HG03097 (cell line): ENCODE measurements around the gene FAF1.

ENCODE experiments used
- ATAC-seq: cut with Tn5 transposase; IDR thresholded peaks from one replicate; pipeline ENCODE4 v1.9.1; 2021; ENCODE audit not compliant: unreplicated experiment, low FRiP score

FAF1 gene

DNA sequence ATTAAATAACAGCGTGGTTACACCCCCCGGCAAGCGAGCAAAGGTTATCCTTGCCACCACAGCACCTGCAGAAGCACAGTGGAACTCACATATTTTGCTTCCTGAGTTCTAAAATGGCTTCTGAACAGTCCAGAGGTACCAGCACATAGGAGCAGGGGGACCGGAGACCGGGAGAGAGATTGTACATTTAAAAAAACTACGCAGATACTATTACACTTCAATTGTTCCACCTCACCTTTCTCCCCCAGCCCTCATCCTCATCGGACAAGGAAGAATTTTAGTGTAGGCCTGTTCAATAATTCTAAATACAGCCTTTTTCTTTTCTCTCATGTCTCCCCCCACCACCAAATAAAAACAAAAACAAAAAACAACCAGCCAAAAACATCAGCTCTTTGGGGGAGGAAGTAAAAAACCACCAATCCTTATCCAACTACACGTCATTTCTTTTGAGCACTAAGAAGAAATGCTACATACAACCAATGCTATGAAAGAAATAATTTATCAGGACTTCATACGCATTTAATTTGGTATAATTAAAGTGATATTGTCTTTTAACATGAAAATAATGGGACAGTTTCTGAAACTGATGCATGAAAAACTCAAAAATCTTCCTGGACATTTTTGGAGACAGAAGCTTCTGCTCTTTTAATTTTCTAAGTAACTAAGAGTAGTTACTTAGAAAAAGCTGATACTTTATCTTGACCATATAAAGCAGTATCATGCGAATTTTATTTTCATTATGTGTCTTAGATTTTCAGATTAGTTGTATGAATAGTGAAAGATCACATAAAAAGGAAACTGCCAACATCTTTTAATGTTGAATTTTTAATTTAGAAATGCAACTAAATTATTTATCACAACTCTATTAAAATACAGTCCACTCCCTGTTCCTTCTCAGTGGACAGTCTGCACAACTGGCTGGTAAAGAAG is 19.1 kb upstream of the FAF1 start:
- ATAC-seq, result no peak

DNA sequence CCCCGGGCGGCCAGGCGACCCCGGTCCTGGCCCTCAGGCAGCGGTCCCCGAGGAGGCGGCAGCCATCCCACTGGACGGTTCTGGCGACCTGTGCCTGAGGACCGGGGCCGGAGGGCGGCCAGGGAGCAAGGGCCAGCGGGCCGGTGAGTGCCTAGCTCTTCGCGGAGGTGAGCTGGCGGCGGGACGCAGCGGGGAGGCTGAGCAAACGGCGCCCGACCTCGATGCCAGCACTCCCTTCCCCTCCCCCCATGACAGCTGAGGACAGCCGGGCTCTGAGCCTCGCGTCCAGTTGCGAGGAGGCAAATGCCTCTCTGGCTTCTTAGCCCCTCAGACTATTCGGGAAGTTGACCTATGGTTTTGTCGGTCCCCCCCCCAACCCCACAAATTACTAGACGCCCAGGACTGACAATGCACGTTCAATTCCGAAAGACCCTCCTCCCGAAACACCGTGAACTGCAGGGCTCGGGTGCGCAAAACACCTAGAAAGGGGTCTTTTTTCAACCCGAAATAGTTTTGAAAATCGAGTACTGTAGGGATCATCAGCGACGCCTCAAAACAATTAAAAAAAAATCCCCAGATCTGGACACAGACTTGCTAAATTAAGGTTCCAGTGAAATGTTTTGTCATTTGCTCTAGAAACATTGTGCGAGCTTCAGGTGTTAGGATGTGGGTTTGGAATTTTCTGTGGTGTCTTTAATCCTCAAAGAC is 18.2 kb upstream of the FAF1 start:
- ATAC-seq, result peak; percentile 37

DNA sequence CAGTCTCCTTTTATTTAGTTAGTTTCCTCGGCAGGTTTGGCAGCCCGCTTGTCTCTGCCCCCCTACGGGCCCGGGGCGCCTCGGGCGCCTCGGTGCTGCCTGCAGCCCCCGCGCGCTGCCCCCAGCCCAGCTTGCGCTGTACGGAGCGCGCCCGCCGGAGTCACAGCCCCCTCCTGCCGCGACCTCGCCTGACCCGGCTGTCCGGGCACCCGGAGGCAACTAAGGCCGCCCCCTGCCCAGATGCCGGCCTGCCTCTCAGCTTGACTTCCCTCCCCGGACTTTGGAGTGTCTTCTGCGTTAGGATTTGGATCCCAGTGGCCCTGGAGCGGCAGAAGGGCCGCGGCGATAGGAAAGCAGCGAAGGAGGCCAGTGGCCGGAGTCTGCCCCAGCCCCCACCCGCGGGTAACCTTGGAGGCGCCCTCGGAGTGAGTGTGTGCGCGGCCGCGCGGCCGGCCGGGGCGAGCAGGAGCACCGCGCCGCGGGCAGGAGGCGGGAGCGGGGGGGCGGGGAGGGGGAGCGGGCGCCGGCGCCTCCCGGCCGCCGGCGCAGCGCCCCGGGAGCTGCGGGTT is 17.6 kb upstream of the FAF1 start:
- ATAC-seq, result peak; percentile 54

DNA sequence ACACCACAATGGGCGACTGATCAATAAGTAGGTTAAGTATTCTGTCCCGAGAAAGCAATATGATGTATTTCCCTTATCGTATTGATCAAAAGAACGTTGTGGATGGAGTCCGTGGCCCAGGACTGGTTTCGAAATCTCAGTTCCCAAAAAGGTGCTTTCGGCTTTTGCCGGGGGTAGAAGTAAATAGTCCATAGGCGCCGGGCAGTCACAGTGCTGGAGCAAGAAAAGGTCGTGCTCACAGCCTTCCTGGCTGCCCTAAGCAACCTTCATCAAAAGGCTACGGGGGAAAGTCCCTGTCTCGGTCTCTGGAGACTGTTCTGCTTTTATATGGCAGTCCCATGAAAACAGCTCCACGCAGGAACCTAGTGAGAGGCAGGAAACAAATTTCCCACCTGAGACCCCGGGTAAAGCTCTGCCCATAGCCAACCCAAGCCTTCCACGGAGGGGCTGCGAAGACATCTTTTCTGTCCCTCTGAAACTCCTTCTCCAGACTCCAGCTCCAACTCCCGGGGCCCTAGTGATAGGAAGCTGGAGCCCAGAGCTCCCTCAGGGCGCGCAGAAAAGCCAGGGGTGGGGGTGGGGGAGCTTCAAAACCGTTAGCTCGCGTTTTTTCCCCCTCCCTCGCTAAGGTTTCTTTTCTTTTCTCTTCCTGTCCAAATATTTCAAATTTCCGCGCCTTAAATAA is 17.0 kb upstream of the FAF1 start:
- peak; percentile 48 for ATAC-seq

DNA sequence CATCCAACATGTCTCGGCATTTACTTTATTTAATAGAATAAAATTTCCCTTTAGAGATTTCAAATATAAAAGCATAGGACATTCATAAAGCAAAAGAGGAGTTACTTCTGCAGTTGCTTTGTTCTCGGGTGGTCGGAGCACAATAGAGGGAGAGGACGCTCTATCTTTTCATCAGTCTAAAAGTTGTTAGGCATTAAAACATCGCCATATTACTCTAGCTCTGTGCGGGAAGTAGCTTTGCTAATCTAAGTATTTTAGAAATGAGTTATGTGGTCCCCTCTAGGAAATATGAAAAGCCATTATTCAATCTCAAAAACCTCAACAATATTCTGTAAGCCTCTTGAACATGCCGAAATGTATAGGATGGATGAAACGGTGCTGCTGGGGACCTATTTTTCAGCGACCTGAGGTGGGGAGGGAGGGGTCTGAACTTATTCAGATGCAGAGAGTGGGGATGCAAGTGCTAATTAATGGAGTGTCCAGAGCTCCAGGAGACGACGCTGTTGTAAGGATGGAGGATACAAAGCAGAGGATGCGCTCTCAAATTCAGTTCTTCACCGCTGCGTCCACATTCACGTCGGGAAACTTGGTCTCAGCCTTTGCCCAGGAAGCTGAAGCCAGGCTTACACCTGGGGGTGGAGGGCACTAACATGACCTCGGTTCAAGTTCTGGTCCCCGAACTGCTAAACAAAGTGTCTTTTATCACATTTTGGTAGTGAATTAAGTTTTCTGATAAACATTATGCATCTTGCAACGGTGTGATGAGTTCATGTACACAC is 16.2 kb upstream of the FAF1 start:
- no peak for ATAC-seq

DNA sequence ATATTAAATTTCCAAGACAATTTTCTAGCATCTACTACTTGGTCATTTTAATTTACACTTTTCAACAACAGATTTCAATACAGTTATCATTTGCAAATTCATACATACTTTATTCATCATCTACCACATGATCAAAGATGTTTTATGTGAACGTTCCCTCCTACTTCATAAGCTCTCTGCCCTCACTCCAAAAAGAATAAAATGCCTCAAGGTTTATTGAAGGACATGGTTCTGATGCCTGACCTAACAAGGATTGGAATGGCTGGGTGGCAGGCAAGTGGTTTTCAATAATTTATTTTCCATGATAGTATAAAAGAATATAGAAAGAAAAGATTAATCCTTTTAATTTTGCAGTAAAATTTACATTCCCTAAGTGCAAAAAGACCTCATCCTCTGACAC is 15.4 kb upstream of the FAF1 start:
- no peak for ATAC-seq

DNA sequence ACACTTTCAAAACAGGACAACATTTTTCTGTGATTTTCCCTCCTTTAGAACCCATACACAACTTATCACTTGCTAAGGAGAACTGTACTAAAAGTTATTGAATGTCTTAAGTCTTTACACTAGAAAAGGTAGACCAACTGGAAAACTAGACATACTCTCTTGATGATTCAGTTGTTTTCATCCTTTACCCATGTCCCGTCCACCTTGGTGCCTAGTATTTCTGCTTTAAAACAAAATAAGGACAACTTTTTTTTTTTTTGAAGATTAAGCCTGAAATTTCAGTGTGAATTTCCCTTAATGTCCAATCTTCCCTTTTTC is 14.5 kb upstream of the FAF1 start:
- no peak for ATAC-seq

DNA sequence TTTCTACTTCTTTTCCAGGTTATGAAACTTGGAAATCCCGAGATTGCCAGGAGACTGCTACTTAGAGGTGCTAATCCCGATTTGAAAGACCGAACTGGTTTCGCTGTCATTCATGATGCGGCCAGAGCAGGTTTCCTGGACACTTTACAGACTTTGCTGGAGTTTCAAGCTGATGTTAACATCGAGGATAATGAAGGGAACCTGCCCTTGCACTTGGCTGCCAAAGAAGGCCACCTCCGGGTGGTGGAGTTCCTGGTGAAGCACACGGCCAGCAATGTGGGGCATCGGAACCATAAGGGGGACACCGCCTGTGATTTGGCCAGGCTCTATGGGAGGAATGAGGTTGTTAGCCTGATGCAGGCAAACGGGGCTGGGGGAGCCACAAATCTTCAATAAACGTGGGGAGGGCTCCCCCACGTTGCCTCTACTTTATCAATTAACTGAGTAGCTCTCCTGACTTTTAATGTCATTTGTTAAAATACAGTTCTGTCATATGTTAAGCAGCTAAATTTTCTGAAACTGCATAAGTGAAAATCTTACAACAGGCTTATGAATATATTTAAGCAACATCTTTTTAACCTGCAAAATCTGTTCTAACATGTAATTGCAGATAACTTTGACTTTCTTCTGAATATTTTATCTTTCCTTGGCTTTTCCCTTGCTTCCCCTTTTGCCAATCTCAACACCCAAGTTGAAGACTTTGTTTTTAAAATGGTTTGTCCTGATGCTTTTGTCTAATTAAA is 14.0 kb upstream of the FAF1 start:
- ATAC-seq, result no peak

DNA sequence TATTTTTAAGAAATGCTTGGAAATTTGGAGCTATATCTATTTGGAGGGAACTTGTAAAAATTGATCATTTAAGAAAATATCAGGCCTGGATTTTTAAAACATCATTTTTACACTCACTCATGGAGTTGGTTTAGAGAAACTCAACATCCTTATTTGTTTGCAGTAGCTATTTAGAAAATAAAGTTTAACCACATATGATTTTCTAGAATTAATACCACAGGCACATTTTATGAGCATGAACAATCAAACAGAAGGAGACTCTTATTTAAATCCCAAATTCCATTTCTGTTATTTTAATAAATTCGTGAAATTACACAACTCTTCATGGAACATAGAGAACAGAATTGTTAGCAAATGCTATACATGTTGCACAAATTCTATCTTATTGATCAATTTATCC is 13.2 kb upstream of the FAF1 start:
- no peak for ATAC-seq

DNA sequence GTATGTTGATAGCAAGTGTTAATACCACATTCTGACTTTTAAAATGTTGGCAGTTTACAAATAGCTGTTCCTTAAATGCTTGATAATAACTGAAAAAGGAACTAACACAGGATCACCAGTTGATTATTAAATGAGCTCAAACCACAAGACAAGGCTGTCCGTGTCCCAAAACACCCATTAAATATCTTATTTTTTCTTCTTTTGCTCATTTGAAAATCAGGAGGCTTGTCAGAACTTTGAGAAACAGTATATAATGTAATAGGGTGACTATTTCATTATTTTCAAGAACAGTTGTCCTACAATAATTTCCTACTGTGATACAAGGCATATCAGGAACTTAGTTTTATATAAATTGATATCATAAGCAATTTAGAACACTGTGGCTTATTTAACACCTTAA is 12.7 kb upstream of the FAF1 start:
- no peak for ATAC-seq

DNA sequence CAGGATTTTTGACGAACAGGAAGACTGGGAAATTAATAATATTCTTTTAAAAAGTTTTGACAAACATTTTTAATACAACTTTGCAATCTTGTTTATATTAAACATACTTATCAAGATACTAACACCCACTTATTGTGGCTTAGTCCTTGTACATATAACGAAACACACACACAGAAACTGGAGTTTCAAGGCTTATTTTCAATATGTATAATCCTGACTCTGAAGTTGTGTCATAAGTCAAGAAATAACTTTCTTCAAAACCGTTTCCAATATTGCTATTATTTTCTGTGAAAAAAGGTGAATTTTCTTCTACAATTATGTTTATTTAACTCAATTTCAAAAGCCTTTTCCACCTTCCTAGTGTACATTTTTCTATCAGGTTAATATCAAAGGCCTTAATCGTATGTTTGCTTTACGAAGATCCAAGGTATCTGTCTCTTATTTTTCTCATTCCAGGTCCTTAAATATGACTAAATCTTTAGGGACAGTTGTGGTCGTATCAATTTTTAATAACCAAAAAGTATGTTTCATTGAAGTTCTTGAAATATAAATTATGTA is 11.8 kb upstream of the FAF1 start:
- no peak for ATAC-seq

DNA sequence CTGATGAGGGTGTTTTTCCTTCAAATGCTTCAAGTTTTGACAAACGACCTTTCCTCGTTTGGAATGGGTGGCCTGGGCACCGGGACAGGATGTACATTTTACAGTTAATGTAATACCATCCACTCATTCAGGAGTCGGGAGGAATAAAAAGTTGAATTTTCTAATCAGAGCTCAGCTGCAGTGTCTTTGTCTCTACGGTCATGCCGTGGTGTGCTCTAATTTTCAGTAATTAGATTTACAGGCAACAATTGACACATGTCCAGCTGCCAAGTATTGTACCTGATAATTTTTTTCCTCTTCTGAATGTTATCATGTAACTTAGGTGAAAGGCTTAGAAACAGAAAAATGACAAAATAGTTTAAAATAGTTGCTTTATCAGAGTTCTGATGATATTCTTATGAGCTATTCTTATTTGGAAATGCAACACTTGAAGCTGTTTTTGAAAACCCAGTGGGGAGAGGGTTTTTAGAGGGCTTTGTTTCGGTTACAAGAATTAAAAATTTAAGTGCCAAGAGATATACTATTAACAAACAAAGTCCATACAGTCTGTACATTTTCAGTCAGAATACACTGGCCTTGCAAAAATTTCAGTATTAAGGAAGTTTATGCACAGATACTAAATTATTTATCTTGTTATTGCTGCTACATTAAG is 11.0 kb upstream of the FAF1 start:
- no peak for ATAC-seq

DNA sequence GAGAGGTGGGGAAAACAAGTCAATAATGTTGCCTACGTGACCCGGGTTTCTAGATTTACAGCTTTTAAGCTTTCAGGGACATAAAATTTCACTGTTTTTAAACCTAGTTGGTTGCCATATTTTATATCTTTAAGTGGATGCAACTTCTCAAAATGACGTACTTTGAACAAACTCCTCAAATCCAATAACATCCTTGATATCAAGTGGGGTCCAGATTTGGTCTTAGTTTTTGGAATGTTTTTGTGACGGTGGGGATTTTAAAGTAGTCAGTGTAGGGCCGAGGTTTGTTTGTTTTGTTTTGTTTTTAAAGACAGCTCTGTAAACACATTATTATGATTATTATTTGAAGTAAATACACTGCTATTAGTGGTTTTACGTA is 10.4 kb upstream of the FAF1 start:
- no peak for ATAC-seq

DNA sequence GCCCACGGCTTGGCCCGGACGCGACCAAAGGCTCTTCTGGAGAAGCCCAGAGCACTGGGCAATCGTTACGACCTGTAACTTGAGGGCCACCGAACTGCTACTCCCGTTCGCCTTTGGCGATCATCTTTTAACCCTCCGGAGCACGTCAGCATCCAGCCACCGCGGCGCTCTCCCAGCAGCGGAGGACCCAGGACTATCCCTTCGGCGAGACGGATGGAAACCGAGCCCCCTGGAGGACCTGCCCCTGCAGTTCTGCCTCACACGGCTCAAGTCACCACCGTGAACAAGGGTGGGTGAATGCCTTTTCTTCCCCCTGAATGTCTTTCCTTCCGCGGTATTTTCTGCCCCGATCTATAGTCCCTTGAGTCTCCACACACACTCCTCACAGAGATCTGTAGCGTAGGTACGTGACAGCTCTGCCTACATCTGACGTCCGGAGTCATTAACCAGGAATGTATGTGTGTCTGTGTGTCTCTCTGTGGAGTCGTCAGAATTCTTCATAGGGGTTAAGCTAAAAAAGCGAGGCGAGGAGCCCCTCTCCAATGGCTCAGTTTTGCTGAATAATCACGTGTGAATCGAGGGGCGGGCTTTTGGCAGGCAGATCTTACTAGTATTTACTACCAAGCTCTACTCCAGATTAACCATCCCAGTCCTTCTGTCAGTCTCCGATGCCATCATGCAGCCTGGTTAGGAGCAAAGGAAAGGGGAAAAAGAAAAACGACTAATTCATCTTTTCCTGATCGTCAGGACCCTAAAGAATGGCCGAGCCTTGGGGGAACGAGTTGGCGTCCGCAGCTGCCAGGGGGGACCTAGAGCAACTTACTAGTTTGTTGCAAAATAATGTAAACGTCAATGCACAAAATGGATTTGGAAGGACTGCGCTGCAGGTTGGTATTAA is 9.8 kb upstream of the FAF1 start, which contains the start of gene CDKN2C:
CDKN2C (plus strand) TSS at position 635 of the 898 bp plus-strand sequence; CDS start at position 759, 124 bp downstream.
- ATAC-seq, result peak; percentile 18

DNA sequence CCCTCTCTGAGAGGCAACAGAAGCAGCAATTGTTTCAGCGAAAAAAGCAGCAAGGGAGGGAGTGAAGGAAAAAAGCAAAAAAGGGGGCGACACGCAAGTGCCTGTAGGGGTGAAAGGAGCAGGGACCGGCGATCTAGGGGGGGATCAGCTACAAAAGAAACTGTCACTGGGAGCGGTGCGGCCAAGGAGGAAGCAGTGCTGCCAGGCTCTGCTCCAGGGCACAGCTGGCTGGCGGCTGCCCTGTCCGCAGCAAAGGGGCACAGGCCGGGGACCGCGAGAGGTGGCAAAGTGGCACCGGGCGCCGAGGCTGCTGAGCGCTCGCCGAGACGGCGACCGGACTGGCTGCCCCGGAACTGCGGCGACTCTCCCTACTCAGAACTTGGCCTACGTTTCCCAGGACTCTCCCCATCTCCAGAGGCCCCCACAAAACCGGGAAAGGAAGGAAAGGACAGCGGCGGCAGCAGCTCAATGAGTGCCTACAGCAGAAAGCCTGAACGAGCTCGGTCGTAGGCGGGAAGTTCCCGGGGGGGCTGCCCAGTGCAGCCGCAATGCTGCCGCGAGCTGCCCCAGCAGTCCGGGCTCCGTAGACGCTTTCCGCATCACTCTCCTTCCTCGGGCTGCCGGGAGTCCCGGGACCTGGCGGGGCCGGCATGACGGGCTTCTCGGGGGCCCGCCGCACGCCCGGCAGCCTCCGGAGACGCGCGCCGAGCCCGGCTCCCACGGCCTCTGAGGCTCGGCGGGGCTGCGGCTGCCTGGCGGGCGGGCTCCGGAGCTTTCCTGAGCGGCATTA is 8.9 kb upstream of the FAF1 start:
- peak; percentile 26 for ATAC-seq

DNA sequence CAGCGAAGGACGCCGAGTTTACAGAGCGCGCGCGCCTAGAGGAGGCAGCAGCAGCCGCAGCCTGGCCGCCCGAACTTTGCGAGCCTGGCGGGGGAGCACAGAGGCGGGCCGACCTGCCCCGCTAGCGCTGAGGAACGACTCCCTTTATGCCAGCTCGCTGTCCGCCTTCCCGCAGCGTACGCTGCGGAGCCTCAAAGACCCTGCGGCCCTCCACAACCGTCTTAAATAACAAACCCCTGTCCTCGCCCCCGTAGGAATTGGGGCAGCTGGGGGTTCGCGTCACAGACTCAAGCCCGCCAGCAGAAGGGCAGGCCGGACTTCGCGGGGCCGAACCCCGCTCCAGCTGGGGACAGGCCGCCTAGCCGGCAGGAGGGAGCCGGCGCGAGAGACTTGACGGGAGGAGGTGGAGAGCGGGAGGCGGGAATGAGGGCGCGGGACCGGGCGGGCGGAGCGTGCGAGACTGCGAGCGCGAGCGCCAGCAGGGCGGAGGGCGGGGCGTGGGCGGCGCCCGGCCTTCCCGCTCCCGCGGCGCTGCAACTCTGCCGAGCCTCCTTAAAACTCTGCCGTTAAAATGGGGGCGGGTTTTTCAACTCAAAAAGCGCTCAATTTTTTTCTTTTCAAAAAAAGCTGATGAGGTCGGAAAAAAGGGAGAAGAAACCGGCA is 8.2 kb upstream of the FAF1 start:
- peak; percentile 50 for ATAC-seq
